Measurements from ENCODE around the gene TTC23. TPM values are rescaled to one million over a fixed set of nuclear protein-coding genes. Genes with fewer than 3 reads are reported as not detected.

The TTC23 gene
- total RNA-seq, 1 experiment from 2014 or later, result 17.8 TPM

- TF ChIP-seq ARID4B (CRISPR knock-in tag; IDR thresholded peaks at IDR 0.05; ENCODE audit: borderline replicate concordance) (no peak), ZNF317 (CRISPR knock-in tag; IDR thresholded peaks at IDR 0.05; ENCODE audit: borderline replicate concordance, low read depth) (no peak), ZSCAN18 (CRISPR knock-in tag; IDR thresholded peaks at IDR 0.05) (no peak)
Observed at GRCh38 chr15:99250001-99250400, 620 bp upstream of the TTC23 start (continued).

GRCh38 chr15:99248000-99248715, 1.2 kb downstream of the TTC23 start:
- H3K4me3 Mint-ChIP-seq, result no peak overlapping the region
- ChIA-PET POLR2A (no interaction called here), CTCF (interaction anchor here (1.7 kb wide), 1 partner anchor 25 kb away, joined by 4 read pairs; no protein-coding TSS in a partner anchor)
- no peak for ATAC-seq
- TF ChIP-seq CTCF (IDR thresholded peaks at IDR 0.05), result no peak
- no peak overlapping the region for H3K27ac Mint-ChIP-seq
- H3K9me3 Mint-ChIP-seq, result no peaks in the 10 kb centered on the region
- H3K27me3 Mint-ChIP-seq (ENCODE audit: low read depth), result no peaks in the 10 kb centered on the region
- H3K36me3 Mint-ChIP-seq, result no peaks in the 10 kb centered on the region
- no peak for DNase-seq (ENCODE audit: low spot score)
- H3K4me1 Mint-ChIP-seq, result peaks cover 18% of the 10 kb centered on the region

GRCh38 chr15:99247062-99247461, 2.3 kb downstream of the TTC23 start:
- ChIA-PET POLR2A (no interaction called here), CTCF (interaction anchor here (1.7 kb wide), 1 partner anchor 26 kb away, joined by 4 read pairs; no protein-coding TSS in a partner anchor)
- Mint-ChIP-seq H3K27ac (no peak overlapping the region), H3K27me3 (ENCODE audit: low read depth) (no peaks in the 10 kb centered on the region), H3K9me3 (no peaks in the 10 kb centered on the region), H3K4me1 (peaks cover 9% of the 10 kb centered on the region), H3K36me3 (no peaks in the 10 kb centered on the region), H3K4me3 (peak overlapping the region; percentile 29; the same call in 1 of the 2 replicates)
- DNase-seq (ENCODE audit: low spot score) (no peak), ATAC-seq (no peak)
- no peak for TF ChIP-seq SMAD3 (CRISPR knock-in tag; IDR thresholded peaks at IDR 0.05; ENCODE audit: borderline replicate concordance)
- no peak for TF ChIP-seq E2F5 (CRISPR knock-in tag; IDR thresholded peaks at IDR 0.05)
- TF ChIP-seq ATF2 (CRISPR knock-in tag; IDR thresholded peaks at IDR 0.05; ENCODE audit: borderline replicate concordance, low read depth), result no peak
- no peak for TF ChIP-seq TCF7 (CRISPR knock-in tag; IDR thresholded peaks at IDR 0.05; ENCODE audit: low read depth)
- TF ChIP-seq MLX (CRISPR knock-in tag; IDR thresholded peaks at IDR 0.05), result no peak
- TF ChIP-seq ATF3 (CRISPR knock-in tag; conservative IDR thresholded peaks at IDR 0.05), result no peak

Measured in WTC11 (cell line).